ENCODE measurements around the gene ABCE1.
"Not testable (repeated sequence)": the region's sequence is repeated elsewhere in the genome, so short reads cannot be mapped to it uniquely, and the experiment has no call there.

Gene ABCE1

GRCh38 chr4:145103496-145103895 is 5.4 kb downstream of the ABCE1 start:
- DNase-seq, result no peak

GRCh38 chr4:145107126-145107525 is 9.0 kb downstream of the ABCE1 start:
- no peak for DNase-seq

- no peak for DNase-seq
These were observed 10.0 kb downstream of the ABCE1 start for GRCh38 chr4:145108128-145108527.

- DNase-seq, result no peak
These were observed 27.3 kb downstream of the ABCE1 start for GRCh38 chr4:145125396-145125795.

- DNase-seq, result no peak
These were observed 32.0 kb downstream of the ABCE1 start for GRCh38 chr4:145130130-145130529.

GRCh38 chr4:145130788-145131399 is 32.8 kb downstream of the ABCE1 start:
- no peak for DNase-seq

GRCh38 chr4:145131848-145132247 is 33.7 kb downstream of the ABCE1 start:
- no peak for DNase-seq

- no peak for DNase-seq
These were observed 34.5 kb downstream of the ABCE1 start for GRCh38 chr4:145132511-145133098.

- not testable (repeated sequence) for DNase-seq
These were observed 38.1 kb downstream of the ABCE1 start for GRCh38 chr4:145136219-145136618.

- no peak for DNase-seq
These were observed 50.9 kb downstream of the ABCE1 start for GRCh38 chr4:145148980-145149379.

GRCh38 chr4:145153181-145153903 is 55.2 kb downstream of the ABCE1 start:
- DNase-seq, result no peak

- DNase-seq, result no peak
These were observed 55.8 kb downstream of the ABCE1 start for GRCh38 chr4:145153904-145154298.

- DNase-seq, result no peak
These were observed 56.5 kb downstream of the ABCE1 start for GRCh38 chr4:145154573-145154972.

- no peak for DNase-seq
These were observed 57.3 kb downstream of the ABCE1 start for GRCh38 chr4:145155268-145155870.

GRCh38 chr4:145156986-145157385 is 58.9 kb downstream of the ABCE1 start:
- DNase-seq, result no peak

GRCh38 chr4:145161549-145161948 is 63.4 kb downstream of the ABCE1 start:
- no peak for DNase-seq

- DNase-seq, result no peak
These were observed 69.8 kb downstream of the ABCE1 start for GRCh38 chr4:145167887-145168286.

GRCh38 chr4:145168581-145169187 is 70.6 kb downstream of the ABCE1 start:
- DNase-seq, result no peak

- DNase-seq, result no peak
These were observed 72.1 kb downstream of the ABCE1 start for GRCh38 chr4:145170223-145170622.

GRCh38 chr4:145171911-145172310 is 73.8 kb downstream of the ABCE1 start:
- no peak for DNase-seq

- DNase-seq, result no peak
These were observed 78.7 kb downstream of the ABCE1 start for GRCh38 chr4:145176641-145177432.

GRCh38 chr4:145177511-145177905 is 79.4 kb downstream of the ABCE1 start:
- no peak for DNase-seq

Measured in activated naive CD4-positive, alpha-beta T cell treated with anti-CD3 and anti-CD28 coated beads, Interleukin-2, amount 50 U/mL, for 16 hours (primary cell).